Thoracic aorta (tissue), 2 donors: Measurements from ENCODE around the gene SLC6A12. TPM values are rescaled to one million over a fixed set of nuclear protein-coding genes. Genes with fewer than 3 reads are reported as not detected.

Experiments used
- ATAC-seq: fragments of 150-250 bp; one replicate; pipeline ENCODE4 v1.8.0; 2017; ENCODE audit warnings: low read depth; ENCODE audit not compliant: insufficient number of reproducible peaks, low FRiP score
- DNase-seq: peaks from one replicate; pipeline ENCODE4 v3.0.0-alpha.2; 2020; ENCODE audit warnings: low spot score
- H3K27ac ChIP-seq, 2 donors: fragments of 200-600 bp; sonication (generic); 1 replicate in 1 of 2; 2 replicates in 1 of 2; pipeline ENCODE4 v1.5.1; 2016; ENCODE audit warnings: mild to moderate bottlenecking in 2 of 2, moderate library complexity in 2 of 2
- H3K27me3 ChIP-seq: fragments of 200-600 bp; sonication (generic); replicated peaks from 2 replicates; pipeline ENCODE4 v1.6.0; 2016; ENCODE audit warnings: mild to moderate bottlenecking; ENCODE audit not compliant: insufficient read depth
- H3K36me3 ChIP-seq: fragments of 200-600 bp; sonication (generic); one replicate; pipeline ENCODE4 v1.5.1; 2016
- H3K4me1 ChIP-seq, 2 donors: fragments of 200-600 bp; sonication (generic); 1 replicate in 1 of 2; 2 replicates in 1 of 2; pipeline versions ENCODE4 v1.5.1 to v1.6.0; 2016; ENCODE audit warnings: low read depth in 2 of 2, mild to moderate bottlenecking in 1 of 2; ENCODE audit not compliant: control insufficient read depth in 1 of 2
- H3K4me3 ChIP-seq: fragments of 200-600 bp; sonication (generic); 2 replicates; pipeline ENCODE4 v1.5.1; 2016; ENCODE audit warnings: mild to moderate bottlenecking
- H3K9me3 ChIP-seq: fragments of 200-600 bp; sonication (generic); 2 replicates; pipeline ENCODE4 v1.5.1; 2016
- CTCF ChIP-seq: fragments of 200-600 bp; sonication (generic); IDR thresholded peaks from one replicate; pipeline ENCODE4 v1.5.1; 2019; ENCODE audit warnings: antibody characterized with exemption
- total RNA-seq, 2 donors: library from RNA; depleted of rRNA; stranded (reverse); fragments of >200 nt; gene quantifications; one replicate each; pipeline versions ENCODE4 v1.1.0 to v1.2.3, GENCODE V29; 2016

SLC6A12 gene
- total RNA-seq, 2 donors from 2014 or later: 1.2 to 1.8 TPM

DNA sequence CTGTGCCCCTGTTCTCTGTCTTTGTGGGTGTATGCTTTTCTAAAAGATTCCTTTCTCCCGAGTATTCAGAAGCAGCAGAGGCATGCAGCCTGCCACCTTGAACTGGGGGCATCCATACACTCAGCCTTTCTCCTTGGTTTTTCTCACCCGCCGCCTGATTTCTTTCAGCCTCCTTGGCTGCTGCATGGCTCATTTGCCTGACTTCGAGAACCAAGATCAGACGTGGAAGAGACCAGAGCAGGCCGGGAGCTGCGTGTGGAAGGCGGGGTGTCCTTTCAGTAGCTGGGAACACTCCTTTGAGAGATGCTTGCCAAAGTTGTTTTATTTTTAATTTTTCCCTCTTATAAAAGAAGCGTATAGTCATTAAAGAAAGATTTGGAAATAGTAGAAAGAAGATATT, 53.1 kb downstream of the SLC6A12 start:
- ATAC-seq: no peak
- no peak for DNase-seq

DNA sequence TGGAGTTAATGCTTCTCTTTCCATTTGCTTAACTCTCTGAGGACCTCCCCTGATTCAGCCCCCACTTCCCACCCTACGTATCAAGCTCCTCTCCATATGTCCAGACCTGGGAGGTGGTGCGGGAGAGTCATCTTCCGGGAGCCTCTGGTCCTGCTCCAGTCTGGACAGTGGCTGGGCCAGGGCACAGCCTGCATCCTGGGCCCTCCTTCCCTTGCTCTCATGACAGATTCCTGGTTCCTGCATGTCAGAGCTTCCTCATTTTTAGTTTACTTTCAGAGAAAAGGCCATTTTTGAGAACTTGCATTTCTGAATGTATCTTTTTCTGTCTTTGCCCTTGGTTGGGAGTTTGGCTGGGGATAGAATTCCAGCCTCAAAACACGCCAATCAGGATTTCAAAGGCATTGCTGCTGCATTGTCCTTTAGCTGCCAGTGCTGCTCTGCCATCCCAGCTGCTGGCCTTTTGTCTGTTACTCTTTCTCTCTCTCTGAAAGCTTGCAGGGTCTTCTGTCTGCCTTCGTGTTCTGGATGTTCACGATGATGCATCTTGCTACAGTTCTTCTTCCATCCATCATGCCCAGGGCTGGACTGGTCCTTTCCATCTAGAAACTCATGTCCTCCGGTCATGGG, 54.7 kb downstream of the SLC6A12 start:
- no peaks in the 10 kb centered on the region for H3K9me3 ChIP-seq
- no peak for ATAC-seq
- TF ChIP-seq CTCF: no peak
- DNase-seq: no peak
- no peak overlapping the region for H3K4me3 ChIP-seq
- no peaks in the 10 kb centered on the region for H3K4me1 ChIP-seq
- no peaks in the 10 kb centered on the region for H3K27me3 ChIP-seq
- H3K27ac ChIP-seq: no peak overlapping the region
- no peaks in the 10 kb centered on the region for H3K36me3 ChIP-seq

More for the DNA sequence above, 53.1 kb downstream of the SLC6A12 start:
- no peaks in the 10 kb centered on the region for H3K4me1 ChIP-seq
- H3K4me3 ChIP-seq: no peak overlapping the region
- H3K27ac ChIP-seq: no peak overlapping the region
- H3K27me3 ChIP-seq: no peaks in the 10 kb centered on the region
- no peaks in the 10 kb centered on the region for H3K36me3 ChIP-seq
- no peak for TF ChIP-seq CTCF
- no peaks in the 10 kb centered on the region for H3K9me3 ChIP-seq

- no peak overlapping the region for H3K27ac ChIP-seq
- no peaks in the 10 kb centered on the region for H3K27me3 ChIP-seq
- ATAC-seq: no peak
- no peak overlapping the region for H3K4me3 ChIP-seq
- no peak for DNase-seq
- H3K9me3 ChIP-seq: no peaks in the 10 kb centered on the region
- no peaks in the 10 kb centered on the region for H3K4me1 ChIP-seq
- H3K36me3 ChIP-seq: no peaks in the 10 kb centered on the region
- no peak for TF ChIP-seq CTCF
Measured at GRCh38 chr12:157644-158043, 56.3 kb downstream of the SLC6A12 start.

GRCh38 chr12:156945-157344, 57.0 kb downstream of the SLC6A12 start:
- H3K36me3 ChIP-seq: no peaks in the 10 kb centered on the region
- DNase-seq (no peak), ATAC-seq (no peak)
- no peaks in the 10 kb centered on the region for H3K9me3 ChIP-seq
- H3K4me1 ChIP-seq: no peaks in the 10 kb centered on the region
- no peaks in the 10 kb centered on the region for H3K27me3 ChIP-seq
- H3K4me3 ChIP-seq: no peak overlapping the region
- H3K27ac ChIP-seq: no peak overlapping the region
- no peak for TF ChIP-seq CTCF

DNA sequence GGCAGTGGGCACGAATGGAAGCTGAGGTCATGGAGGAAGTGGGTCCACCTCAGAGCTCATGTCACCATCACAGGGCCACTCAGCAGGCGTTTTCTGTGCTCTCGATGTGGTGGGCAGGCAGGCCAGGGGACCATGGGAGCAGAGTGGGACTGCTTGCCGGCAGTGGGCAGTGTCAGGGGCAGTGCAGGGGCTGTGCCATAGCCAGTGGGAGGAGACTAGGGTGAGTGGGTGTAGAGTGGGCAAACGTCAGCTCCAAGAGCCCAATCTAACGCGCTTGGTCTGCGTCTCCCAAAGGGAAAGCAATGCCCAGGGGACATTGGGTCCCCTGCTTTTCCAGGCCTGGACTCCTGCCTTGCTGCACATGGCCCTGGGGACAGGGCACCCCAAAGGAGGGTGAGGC, 58.3 kb downstream of the SLC6A12 start:
- Histone ChIP-seq H3K9me3 (no peaks in the 10 kb centered on the region), H3K4me3 (no peak overlapping the region), H3K27me3 (no peaks in the 10 kb centered on the region), H3K27ac (no peak overlapping the region), H3K4me1 (no peaks in the 10 kb centered on the region), H3K36me3 (no peaks in the 10 kb centered on the region)
- no peak for TF ChIP-seq CTCF
- no peak for DNase-seq
- ATAC-seq: no peak
